Measurements from ENCODE around the gene PIK3R3.
"Not testable (repeated sequence)": the region's sequence is repeated elsewhere in the genome, so short reads cannot be mapped to it uniquely, and the experiment has no call there.

PIK3R3 gene

GRCh38 chr1:46062651-46063319 lies 69.6 kb downstream of the PIK3R3 start:
- no peaks in the 10 kb centered on the region for H3K27me3 ChIP-seq (ENCODE audit: insufficient read depth, low read length)
- H3K36me3 ChIP-seq (ENCODE audit: insufficient read depth, low read length) = peaks cover 26% of the 10 kb centered on the region
- no peak overlapping the region for H3K27ac ChIP-seq (ENCODE audit: low read depth, low read length)
- WGBS = 87% methylated on average over 4 of the region's 4 CpGs
- no peaks in the 10 kb centered on the region for H3K4me1 ChIP-seq (ENCODE audit: insufficient read depth, low read length)
- H3K9ac ChIP-seq (ENCODE audit: low read depth, low read length) = no peak overlapping the region
- H3K4me3 ChIP-seq (ENCODE audit: low read length) = no peak overlapping the region
- H3K9me3 ChIP-seq (ENCODE audit: insufficient read depth, low read depth, low read length) = peaks cover 8% of the 10 kb centered on the region; the same call in 1 of the 2 replicates

DNA sequence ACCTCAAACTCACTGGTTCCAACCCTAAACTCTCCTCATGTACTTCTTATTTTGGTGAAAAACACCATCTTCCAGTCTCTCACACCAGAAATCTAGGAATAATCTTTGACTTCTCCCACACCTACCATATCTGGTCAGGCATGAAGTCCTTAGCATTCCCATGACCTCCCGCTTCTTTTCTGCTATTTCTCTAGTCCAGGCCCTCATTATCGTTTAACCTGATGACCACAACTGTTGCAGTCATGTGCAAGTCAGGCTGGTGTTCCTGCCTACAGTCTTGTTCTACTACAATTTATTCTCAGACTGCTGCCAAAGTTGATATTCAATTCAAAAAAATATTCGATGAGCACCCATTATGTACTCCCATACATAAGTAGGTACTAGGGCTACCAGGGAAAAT lies 71.3 kb downstream of the PIK3R3 start:
- H3K4me1 ChIP-seq (ENCODE audit: insufficient read depth, low read length) = no peaks in the 10 kb centered on the region
- H3K27ac ChIP-seq (ENCODE audit: low read depth, low read length) = no peak overlapping the region
- no peaks in the 10 kb centered on the region for H3K27me3 ChIP-seq (ENCODE audit: insufficient read depth, low read length)
- H3K9ac ChIP-seq (ENCODE audit: low read depth, low read length) = no peak overlapping the region
- H3K4me3 ChIP-seq (ENCODE audit: low read length) = no peak overlapping the region
- peaks cover 8% of the 10 kb centered on the region; the same call in 1 of the 2 replicates for H3K9me3 ChIP-seq (ENCODE audit: insufficient read depth, low read depth, low read length)
- H3K36me3 ChIP-seq (ENCODE audit: insufficient read depth, low read length) = peaks cover 23% of the 10 kb centered on the region
- WGBS = 65% methylated on average over 3 of the region's 3 CpGs

- Histone ChIP-seq H3K4me1 (ENCODE audit: insufficient read depth, low read length) (no peaks in the 10 kb centered on the region), H3K27ac (ENCODE audit: low read depth, low read length) (no peak overlapping the region), H3K4me3 (ENCODE audit: low read length) (no peak overlapping the region), H3K9ac (ENCODE audit: low read depth, low read length) (no peak overlapping the region), H3K27me3 (ENCODE audit: insufficient read depth, low read length) (no peaks in the 10 kb centered on the region), H3K36me3 (ENCODE audit: insufficient read depth, low read length) (peaks cover 21% of the 10 kb centered on the region), H3K9me3 (ENCODE audit: insufficient read depth, low read depth, low read length) (peaks cover 8% of the 10 kb centered on the region; the same call in 1 of the 2 replicates)
- 94% methylated on average over 5 of the region's 5 CpGs for WGBS
These were observed 73.5 kb downstream of the PIK3R3 start for GRCh38 chr1:46058936-46059335.

DNA sequence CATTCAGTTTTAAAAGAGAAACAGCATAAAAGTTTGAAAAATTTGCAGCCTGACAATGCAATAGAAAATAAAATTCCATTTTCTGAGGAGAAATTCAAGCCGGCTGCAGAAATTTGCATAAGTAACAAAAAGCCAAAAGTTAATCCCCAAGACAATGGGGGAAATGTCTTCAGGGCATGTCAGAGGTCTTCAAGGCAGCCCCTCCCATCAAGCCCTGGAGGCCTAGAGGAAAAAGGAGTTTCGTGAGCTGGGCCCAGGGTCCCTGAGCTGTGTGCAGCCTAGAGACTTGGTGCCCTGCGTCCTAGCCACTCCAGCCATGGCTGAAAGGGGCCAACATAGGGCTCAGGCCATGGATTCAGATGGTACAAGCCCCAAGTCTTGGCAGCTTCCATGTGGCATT lies 74.6 kb downstream of the PIK3R3 start:
- Histone ChIP-seq H3K27me3 (ENCODE audit: insufficient read depth, low read length) (no peaks in the 10 kb centered on the region), H3K4me3 (ENCODE audit: low read length) (no peak overlapping the region), H3K9ac (ENCODE audit: low read depth, low read length) (no peak overlapping the region), H3K27ac (ENCODE audit: low read depth, low read length) (no peak overlapping the region), H3K36me3 (ENCODE audit: insufficient read depth, low read length) (peaks cover 21% of the 10 kb centered on the region), H3K9me3 (ENCODE audit: insufficient read depth, low read depth, low read length) (peaks cover 8% of the 10 kb centered on the region; the same call in 1 of the 2 replicates), H3K4me1 (ENCODE audit: insufficient read depth, low read length) (no peaks in the 10 kb centered on the region)
- 78% methylated on average over 3 of the region's 3 CpGs for WGBS

DNA sequence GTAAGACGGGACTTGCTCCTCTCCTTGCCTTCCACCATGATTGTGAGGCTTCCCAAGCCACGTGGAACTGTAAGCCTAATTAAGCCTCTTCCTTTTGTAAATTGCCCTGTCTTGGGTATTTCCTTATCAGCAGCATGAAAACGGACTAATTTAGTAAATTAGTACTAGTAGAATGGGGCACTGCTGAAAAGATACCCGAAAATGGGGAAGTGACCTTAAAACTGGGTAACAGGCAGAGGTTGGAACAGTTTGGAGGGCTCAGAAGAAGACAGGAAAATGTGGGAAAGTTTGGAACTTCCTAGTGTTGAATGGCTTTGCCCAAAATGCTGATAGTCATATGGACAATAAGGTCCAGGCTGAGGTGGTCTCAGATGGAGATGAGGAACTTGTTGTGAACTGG lies 75.2 kb downstream of the PIK3R3 start:
- H3K9me3 ChIP-seq (ENCODE audit: insufficient read depth, low read depth, low read length); H3K4me1 ChIP-seq (ENCODE audit: insufficient read depth, low read length); H3K9ac ChIP-seq (ENCODE audit: low read depth, low read length); H3K27ac ChIP-seq (ENCODE audit: low read depth, low read length); H3K4me3 ChIP-seq (ENCODE audit: low read length); H3K27me3 ChIP-seq (ENCODE audit: insufficient read depth, low read length): not testable (repeated sequence)
- WGBS = 92% methylated on average over 4 of the region's 4 CpGs
- H3K36me3 ChIP-seq (ENCODE audit: insufficient read depth, low read length) = peaks cover 21% of the 10 kb centered on the region

DNA sequence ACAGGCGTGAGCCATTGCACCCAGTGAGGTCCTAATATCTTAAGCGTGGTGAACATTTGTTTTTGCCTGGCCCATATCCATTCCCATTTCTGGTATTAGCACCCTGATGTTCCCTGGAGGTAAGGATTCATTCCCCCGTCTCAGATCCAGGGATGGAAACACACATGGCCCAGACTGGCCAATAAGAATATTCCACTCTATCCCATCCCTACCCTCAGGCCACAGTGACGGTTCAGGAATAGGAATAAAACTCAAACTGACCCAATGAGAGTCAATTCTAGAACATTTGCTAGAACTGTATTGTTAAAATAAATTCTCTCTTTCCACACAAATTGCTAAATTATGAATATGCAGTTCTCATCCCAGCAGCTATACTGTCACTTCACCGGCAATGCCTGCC lies 76.1 kb downstream of the PIK3R3 start:
- H3K9ac ChIP-seq (ENCODE audit: low read depth, low read length) = no peak overlapping the region
- peaks cover 14% of the 10 kb centered on the region; the same call in 1 of the 2 replicates for H3K36me3 ChIP-seq (ENCODE audit: insufficient read depth, low read length)
- peaks cover 8% of the 10 kb centered on the region; the same call in 1 of the 2 replicates for H3K9me3 ChIP-seq (ENCODE audit: insufficient read depth, low read depth, low read length)
- H3K4me3 ChIP-seq (ENCODE audit: low read length) = no peak overlapping the region
- WGBS = 96% methylated on average over 5 of the region's 5 CpGs
- no peak overlapping the region for H3K27ac ChIP-seq (ENCODE audit: low read depth, low read length)
- H3K4me1 ChIP-seq (ENCODE audit: insufficient read depth, low read length) = no peaks in the 10 kb centered on the region
- no peaks in the 10 kb centered on the region for H3K27me3 ChIP-seq (ENCODE audit: insufficient read depth, low read length)

DNA sequence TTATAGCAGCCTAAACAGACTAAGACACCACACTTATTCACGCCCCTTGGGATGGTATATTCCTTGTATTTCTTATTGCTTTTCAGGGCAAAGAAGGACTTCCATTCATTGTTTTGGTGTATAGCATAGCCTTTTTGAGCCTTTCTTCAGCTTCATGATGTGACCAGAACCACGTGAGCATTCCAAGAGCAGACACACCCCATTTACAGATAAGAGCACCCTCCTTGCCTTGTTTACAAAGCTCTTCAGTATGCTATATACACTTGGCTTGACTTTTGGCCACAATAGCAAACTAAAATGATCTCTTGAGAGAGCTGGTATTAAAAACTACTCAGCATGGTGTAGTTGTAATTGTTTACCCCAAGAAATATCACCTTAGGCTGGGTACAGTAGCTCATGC lies 78.7 kb downstream of the PIK3R3 start:
- Histone ChIP-seq H3K27ac (ENCODE audit: low read depth, low read length) (no peak overlapping the region), H3K36me3 (ENCODE audit: insufficient read depth, low read length) (peaks cover 3% of the 10 kb centered on the region; the same call in 1 of the 2 replicates), H3K9ac (ENCODE audit: low read depth, low read length) (no peak overlapping the region), H3K9me3 (ENCODE audit: insufficient read depth, low read depth, low read length) (0 out of 2 replicates have a peak, but pooled peaks cover under 1% of the 10 kb centered on the region), H3K4me1 (ENCODE audit: insufficient read depth, low read length) (no peaks in the 10 kb centered on the region), H3K27me3 (ENCODE audit: insufficient read depth, low read length) (no peaks in the 10 kb centered on the region), H3K4me3 (ENCODE audit: low read length) (no peak overlapping the region)
- WGBS = 83% methylated on average over 2 of the region's 2 CpGs

GRCh38 chr1:46044116-46044515 lies 88.3 kb downstream of the PIK3R3 start:
- H3K4me1 ChIP-seq (ENCODE audit: insufficient read depth, low read length) = peaks cover 13% of the 10 kb centered on the region
- H3K27me3 ChIP-seq (ENCODE audit: insufficient read depth, low read length) = peaks cover 10% of the 10 kb centered on the region; the same call in 1 of the 2 replicates
- WGBS = 75% methylated on average over 5 of the region's 5 CpGs
- no peaks in the 10 kb centered on the region for H3K9me3 ChIP-seq (ENCODE audit: insufficient read depth, low read depth, low read length)
- H3K27ac ChIP-seq (ENCODE audit: low read depth, low read length) = no peak overlapping the region
- no peak overlapping the region for H3K9ac ChIP-seq (ENCODE audit: low read depth, low read length)
- no peak overlapping the region for H3K4me3 ChIP-seq (ENCODE audit: low read length)
- H3K36me3 ChIP-seq (ENCODE audit: insufficient read depth, low read length) = no peaks in the 10 kb centered on the region; the same call in 1 of the 2 replicates

GRCh38 chr1:46043458-46044017 lies 88.9 kb downstream of the PIK3R3 start:
- H3K9me3 ChIP-seq (ENCODE audit: insufficient read depth, low read depth, low read length) = no peaks in the 10 kb centered on the region
- peaks cover 10% of the 10 kb centered on the region; the same call in 1 of the 2 replicates for H3K27me3 ChIP-seq (ENCODE audit: insufficient read depth, low read length)
- H3K4me1 ChIP-seq (ENCODE audit: insufficient read depth, low read length) = peaks cover 13% of the 10 kb centered on the region
- no peak overlapping the region for H3K4me3 ChIP-seq (ENCODE audit: low read length)
- WGBS = 32% methylated on average over 11 of the region's 11 CpGs
- no peak overlapping the region; the same call in 1 of the 2 replicates for H3K27ac ChIP-seq (ENCODE audit: low read depth, low read length)
- no peak overlapping the region for H3K9ac ChIP-seq (ENCODE audit: low read depth, low read length)
- H3K36me3 ChIP-seq (ENCODE audit: insufficient read depth, low read length) = no peaks in the 10 kb centered on the region; the same call in 1 of the 2 replicates

DNA sequence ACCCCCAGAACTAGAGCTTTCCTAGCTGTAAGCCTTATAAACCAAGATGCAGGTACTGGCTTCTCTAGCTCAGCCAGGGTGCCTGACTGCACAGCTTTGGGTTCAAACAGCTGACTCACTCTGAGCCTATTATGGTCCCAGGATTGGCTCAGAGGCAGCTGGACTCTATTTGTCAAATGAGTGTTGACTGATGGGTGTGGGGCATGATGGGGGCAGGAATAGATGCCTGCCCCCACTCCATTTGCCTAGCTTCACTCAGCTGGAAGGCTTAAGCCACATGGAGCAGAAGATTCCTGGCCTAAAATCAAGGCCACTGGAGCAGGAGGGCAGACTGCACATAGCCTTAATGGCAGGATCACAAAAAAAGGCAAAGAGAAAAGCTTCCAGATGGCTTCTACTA lies 90.5 kb downstream of the PIK3R3 start:
- no peak overlapping the region for H3K4me3 ChIP-seq (ENCODE audit: low read length)
- H3K36me3 ChIP-seq (ENCODE audit: insufficient read depth, low read length) = no peaks in the 10 kb centered on the region; the same call in 1 of the 2 replicates
- H3K9me3 ChIP-seq (ENCODE audit: insufficient read depth, low read depth, low read length) = no peaks in the 10 kb centered on the region
- peaks cover 13% of the 10 kb centered on the region for H3K4me1 ChIP-seq (ENCODE audit: insufficient read depth, low read length)
- peaks cover 10% of the 10 kb centered on the region; the same call in 1 of the 2 replicates for H3K27me3 ChIP-seq (ENCODE audit: insufficient read depth, low read length)
- no peak overlapping the region for H3K27ac ChIP-seq (ENCODE audit: low read depth, low read length)
- H3K9ac ChIP-seq (ENCODE audit: low read depth, low read length) = no peak overlapping the region

DNA sequence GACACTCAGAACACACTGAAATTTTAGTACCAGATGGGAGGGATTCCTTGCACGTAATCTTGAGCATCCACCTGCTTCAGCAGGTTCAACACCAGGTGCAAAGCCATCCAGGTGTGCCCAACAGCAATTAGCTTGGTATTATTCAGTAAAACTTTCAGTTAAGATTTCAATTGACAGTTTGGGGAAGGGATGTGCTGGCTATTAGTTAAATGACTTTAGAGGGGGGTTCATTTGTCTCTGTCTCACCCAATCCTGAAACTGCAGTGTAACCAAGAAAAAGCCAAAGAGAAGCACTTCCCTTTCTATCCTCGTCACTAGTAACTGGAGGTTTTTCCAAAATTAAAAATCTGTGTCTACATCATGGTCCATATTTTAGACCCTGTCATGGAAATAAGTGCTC lies 90.9 kb downstream of the PIK3R3 start:
- no peak overlapping the region for H3K9ac ChIP-seq (ENCODE audit: low read depth, low read length)
- no peak overlapping the region for H3K4me3 ChIP-seq (ENCODE audit: low read length)
- H3K27ac ChIP-seq (ENCODE audit: low read depth, low read length) = no peak overlapping the region
- H3K4me1 ChIP-seq (ENCODE audit: insufficient read depth, low read length) = peaks cover 13% of the 10 kb centered on the region
- WGBS = 89% methylated on average over 2 of the region's 2 CpGs
- H3K36me3 ChIP-seq (ENCODE audit: insufficient read depth, low read length) = no peaks in the 10 kb centered on the region; the same call in 1 of the 2 replicates
- no peaks in the 10 kb centered on the region for H3K9me3 ChIP-seq (ENCODE audit: insufficient read depth, low read depth, low read length)
- H3K27me3 ChIP-seq (ENCODE audit: insufficient read depth, low read length) = peaks cover 10% of the 10 kb centered on the region; the same call in 1 of the 2 replicates
